ENCODE data around the gene BNIP1. TPM values are rescaled to one million over a fixed set of nuclear protein-coding genes. Genes with fewer than 3 reads are reported as not detected.

Gene BNIP1
- total and polyA plus RNA-seq, 2 donors (not counting 3 experiments of a cell fraction or from before 2014, with no cell fraction given), result 19.7 to 22.6 TPM

GRCh38 chr5:173196133-173196952, 52.0 kb downstream of the BNIP1 start:
- ChIA-PET CTCF (interaction anchor here (1.9 kb wide), 1 partner anchor 29 kb away, joined by 5 read pairs; no protein-coding TSS in a partner anchor), POLR2A (no interaction called here)
- H3K4me3 ChIP-seq (replicated peaks in 1 of 3; ENCODE audit: insufficient read depth in 1 of 3, low read depth in 1 of 3, low read length in 3 of 3), result no peak overlapping the region
- dilution Hi-C loops (cut with MboI; ENCODE audit: extremely low pct_ligation_motif_present, low sequenced_read_pairs) (no loop called here), intact Hi-C loops (cut with micrococcal nuclease) (no loop called here)
- no peak overlapping the region for H3K4me2 ChIP-seq (ENCODE audit: insufficient read depth, low read length)
- H2AFZ ChIP-seq (ENCODE audit: low read depth, low read length), result no peak overlapping the region
- no peak for FAIRE-seq
- H3K36me3 ChIP-seq (ENCODE audit: control insufficient read depth in 2 of 2, extremely low read depth in 1 of 2, insufficient read depth in 2 of 2, low read length in 2 of 2), result no peaks in the 10 kb centered on the region
- H3K27ac ChIP-seq (ENCODE audit: insufficient read depth, low read depth, low read length), result no peak overlapping the region
- no peak for DNase-seq (ENCODE audit: low read depth, low spot score)
- H4K20me1 ChIP-seq (replicated peaks; ENCODE audit: control insufficient read depth, extremely low read depth, insufficient read depth, low read length), result no peaks in the 10 kb centered on the region
- TF ChIP-seq JUN (IDR thresholded peaks at IDR 0.05; ENCODE audit: borderline replicate concordance, insufficient read depth, insufficient read length, low read depth) (no peak), FOS (IDR thresholded peaks at IDR 0.05; ENCODE audit: borderline replicate concordance, insufficient read depth, low read length) (no peak), EZH2 (IDR thresholded peaks at IDR 0.05; ENCODE audit: borderline replicate concordance, low read depth, low read length, severe bottlenecking) (no peak), GATA2 (IDR thresholded peaks at IDR 0.05; ENCODE audit: insufficient read depth, insufficient read length, low read depth, low read length) (no peak), MYC (IDR thresholded peaks at IDR 0.05; ENCODE audit: low read depth, low read length) (no peak), MAX (IDR thresholded peaks at IDR 0.05; ENCODE audit: insufficient read depth, insufficient read length) (no peak), POLR2AphosphoS5 (IDR thresholded peaks at IDR 0.05; ENCODE audit: insufficient read depth, low read depth, low read length) (no peak), POLR2A (IDR thresholded peaks at IDR 0.05; ENCODE audit: low read depth, low read length) (no peak)
- TF ChIP-seq, protein P1, sequence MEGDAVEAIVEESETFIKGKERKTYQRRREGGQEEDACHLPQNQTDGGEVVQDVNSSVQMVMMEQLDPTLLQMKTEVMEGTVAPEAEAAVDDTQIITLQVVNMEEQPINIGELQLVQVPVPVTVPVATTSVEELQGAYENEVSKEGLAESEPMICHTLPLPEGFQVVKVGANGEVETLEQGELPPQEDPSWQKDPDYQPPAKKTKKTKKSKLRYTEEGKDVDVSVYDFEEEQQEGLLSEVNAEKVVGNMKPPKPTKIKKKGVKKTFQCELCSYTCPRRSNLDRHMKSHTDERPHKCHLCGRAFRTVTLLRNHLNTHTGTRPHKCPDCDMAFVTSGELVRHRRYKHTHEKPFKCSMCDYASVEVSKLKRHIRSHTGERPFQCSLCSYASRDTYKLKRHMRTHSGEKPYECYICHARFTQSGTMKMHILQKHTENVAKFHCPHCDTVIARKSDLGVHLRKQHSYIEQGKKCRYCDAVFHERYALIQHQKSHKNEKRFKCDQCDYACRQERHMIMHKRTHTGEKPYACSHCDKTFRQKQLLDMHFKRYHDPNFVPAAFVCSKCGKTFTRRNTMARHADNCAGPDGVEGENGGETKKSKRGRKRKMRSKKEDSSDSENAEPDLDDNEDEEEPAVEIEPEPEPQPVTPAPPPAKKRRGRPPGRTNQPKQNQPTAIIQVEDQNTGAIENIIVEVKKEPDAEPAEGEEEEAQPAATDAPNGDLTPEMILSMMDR (IDR thresholded peaks at IDR 0.05; ENCODE audit: extremely low read depth in 1 of 2, insufficient read depth in 1 of 2, low read depth in 1 of 2, low read length in 2 of 2), result no peak
- no peak overlapping the region for H3K9ac ChIP-seq (replicated peaks; ENCODE audit: extremely low read depth, insufficient read depth, low read length)
- H3K9me1 ChIP-seq (replicated peaks; ENCODE audit: control insufficient read depth, extremely low read depth, insufficient read depth, low read length), result no peaks in the 10 kb centered on the region
- H3K27me3 ChIP-seq (ENCODE audit: control insufficient read depth in 2 of 2, insufficient read depth in 2 of 2, low read length in 2 of 2), result peaks cover 0 to 2% of the 10 kb centered on the region in 2 experiments
- H3K79me2 ChIP-seq (ENCODE audit: control insufficient read depth, insufficient read depth, low read length), result no peaks in the 10 kb centered on the region
- no TSS peak for BruUV-seq (replicated peaks)
- H3K9me3 ChIP-seq (replicated peaks; ENCODE audit: control insufficient read depth, insufficient read depth, low read length), result no peaks in the 10 kb centered on the region
- H3K4me1 ChIP-seq (ENCODE audit: control insufficient read depth, extremely low read depth, insufficient read depth, low read length), result no peaks in the 10 kb centered on the region

Data from endothelial cell of umbilical vein (primary cell).